CD4-positive, alpha-beta T cell (primary cell): ENCODE results near the gene FSTL4. TPM values are rescaled to one million over a fixed set of nuclear protein-coding genes. Genes with fewer than 3 reads are reported as not detected.

Experiments
- ATAC-seq: fragments of 200-7000 bp; cut with Tn5 transposase; one replicate; pipeline ENCODE4 v1.10.0; 2022; ENCODE audit warnings: mild to moderate bottlenecking; ENCODE audit not compliant: poor library complexity
- CTCF ChIA-PET: fragments of 350-600 bp; sonication (Branson Sonifier 250); formaldehyde crosslinking; loops from one replicate; lab custom pipeline; 2021; ENCODE audit warnings: antibody characterized with exemption, inconsistent platforms; lab: Charles Lee
- POLR2A ChIA-PET: fragments of 350-600 bp; sonication (Branson Sonifier 250); formaldehyde crosslinking; loops from one replicate; lab custom pipeline; 2021; ENCODE audit warnings: antibody characterized with exemption, inconsistent platforms; lab: Charles Lee
- DNase-seq, 14 experiments: peaks; one replicate each; pipeline ENCODE4 v3.0.0-alpha.2; 2013 to 2020; ENCODE audit warnings: mixed read lengths in 2 of 14
- H3K27ac ChIP-seq, 2 donors: one replicate each; pipeline versions ENCODE4 v1.5.1 to v1.7.0; 2013; ENCODE audit warnings: low read length in 2 of 2, low read depth in 1 of 2, mild to moderate bottlenecking in 1 of 2
- H3K27me3 ChIP-seq, 2 experiments: 1 replicate in 1 of 2; 2 replicates in 1 of 2; pipeline versions ENCODE4 v1.6.1 to v1.7.0; 2013; ENCODE audit warnings: low read length in 2 of 2, control low read depth in 1 of 2, mild to moderate bottlenecking in 1 of 2, moderate library complexity in 1 of 2; ENCODE audit not compliant: insufficient read depth in 2 of 2, control insufficient read depth in 1 of 2
- H3K36me3 ChIP-seq: one replicate; pipeline ENCODE4 v1.6.1; 2013; ENCODE audit warnings: low read length, control low read depth; ENCODE audit not compliant: insufficient read depth
- H3K4me1 ChIP-seq: one replicate; pipeline ENCODE4 v1.6.1; 2013; ENCODE audit warnings: low read length, control low read depth; ENCODE audit not compliant: insufficient read depth
- H3K4me3 ChIP-seq: one replicate; pipeline ENCODE4 v1.5.1; 2013; ENCODE audit warnings: mild to moderate bottlenecking, low read length, moderate library complexity
- H3K9me3 ChIP-seq, 2 experiments: 1 replicate in 1 of 2; 2 replicates in 1 of 2; pipeline versions ENCODE4 v1.6.1 to v1.7.0; 2013; ENCODE audit warnings: low read length in 2 of 2, mild to moderate bottlenecking in 2 of 2, control low read depth in 1 of 2, moderate library complexity in 1 of 2; ENCODE audit not compliant: control insufficient read depth in 1 of 2, insufficient read depth in 1 of 2
- H3K27ac Mint-ChIP-seq: one replicate; pipeline ENCODE4 v1.8.0; 2020; ENCODE audit warnings: mixed read lengths
- H3K27me3 Mint-ChIP-seq: one replicate; pipeline ENCODE4 v1.8.0; 2021; ENCODE audit warnings: mixed read lengths
- H3K36me3 Mint-ChIP-seq: one replicate; pipeline ENCODE4 v1.8.0; 2021; ENCODE audit warnings: low read depth, mixed read lengths
- H3K4me1 Mint-ChIP-seq: one replicate; pipeline ENCODE4 v1.8.0; 2021; ENCODE audit warnings: low read depth, mixed read lengths
- H3K4me3 Mint-ChIP-seq: one replicate; pipeline ENCODE4 v1.8.0; 2020; ENCODE audit warnings: mild to moderate bottlenecking, mixed read lengths
- H3K9me3 Mint-ChIP-seq: one replicate; pipeline ENCODE4 v1.8.0; 2020; ENCODE audit warnings: mixed read lengths
- intact Hi-C, 2 experiments: fragments of 100-400 bp; cut with DNase I in 1 of 2; cut with micrococcal nuclease in 1 of 2; formaldehyde crosslinking; loops; one replicate each; pipeline versions ENCODE4 v1.15.1 to v1.9.0; 2023 to 2025; cut with DNase I, micrococcal nuclease
- total RNA-seq, 174 experiments: library from RNA in 2 of 174; stranded (reverse) in 2 of 174; gene quantifications; one replicate each; pipeline ENCODE4 v1.2.3 and lab custom pipeline; 2021 to 2026
- TF ChIP-seq, protein P1 (sequence below): fragments of 200-600 bp; IDR thresholded peaks from one replicate; pipeline ENCODE4 v1.8.0; 2022; ENCODE audit warnings: antibody characterized with exemption, mild to moderate bottlenecking

Gene FSTL4
- total RNA-seq, 2 experiments from 2014 or later = not detected

- ChIA-PET CTCF (no interaction called here), POLR2A (no interaction called here)
- Histone ChIP-seq H3K9me3 (peaks cover 0 to 4% of the 10 kb centered on the region in 2 experiments), H3K4me3 (no peak overlapping the region), H3K36me3 (no peaks in the 10 kb centered on the region), H3K27me3 (no peaks in the 10 kb centered on the region), H3K4me1 (peaks cover 42% of the 10 kb centered on the region), H3K27ac (no peak overlapping the region)
- Mint-ChIP-seq H3K27ac (no peak overlapping the region), H3K36me3 (no peaks in the 10 kb centered on the region), H3K4me1 (peaks cover 6% of the 10 kb centered on the region), H3K27me3 (no peaks in the 10 kb centered on the region), H3K4me3 (no peak overlapping the region), H3K9me3 (no peaks in the 10 kb centered on the region)
- no peak for DNase-seq
- intact Hi-C loops = loop anchor here in 1 of 2 experiments (5.0 kb wide), 1 partner anchor 352 kb away; no protein-coding TSS in a partner anchor
- no peak for ATAC-seq
- TF ChIP-seq, protein P1, sequence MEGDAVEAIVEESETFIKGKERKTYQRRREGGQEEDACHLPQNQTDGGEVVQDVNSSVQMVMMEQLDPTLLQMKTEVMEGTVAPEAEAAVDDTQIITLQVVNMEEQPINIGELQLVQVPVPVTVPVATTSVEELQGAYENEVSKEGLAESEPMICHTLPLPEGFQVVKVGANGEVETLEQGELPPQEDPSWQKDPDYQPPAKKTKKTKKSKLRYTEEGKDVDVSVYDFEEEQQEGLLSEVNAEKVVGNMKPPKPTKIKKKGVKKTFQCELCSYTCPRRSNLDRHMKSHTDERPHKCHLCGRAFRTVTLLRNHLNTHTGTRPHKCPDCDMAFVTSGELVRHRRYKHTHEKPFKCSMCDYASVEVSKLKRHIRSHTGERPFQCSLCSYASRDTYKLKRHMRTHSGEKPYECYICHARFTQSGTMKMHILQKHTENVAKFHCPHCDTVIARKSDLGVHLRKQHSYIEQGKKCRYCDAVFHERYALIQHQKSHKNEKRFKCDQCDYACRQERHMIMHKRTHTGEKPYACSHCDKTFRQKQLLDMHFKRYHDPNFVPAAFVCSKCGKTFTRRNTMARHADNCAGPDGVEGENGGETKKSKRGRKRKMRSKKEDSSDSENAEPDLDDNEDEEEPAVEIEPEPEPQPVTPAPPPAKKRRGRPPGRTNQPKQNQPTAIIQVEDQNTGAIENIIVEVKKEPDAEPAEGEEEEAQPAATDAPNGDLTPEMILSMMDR = no peak
Measured at GRCh38 chr5:133464013-133464412, 148.3 kb downstream of the FSTL4 start.

- no peaks in the 10 kb centered on the region for H3K36me3 ChIP-seq
- no peak overlapping the region for H3K4me3 ChIP-seq
- H3K4me3 Mint-ChIP-seq = no peak overlapping the region
- TF ChIP-seq, protein P1 = no peak
- DNase-seq = no peak
- intact Hi-C loops = loop anchor here in 1 of 2 experiments (5.0 kb wide), 1 partner anchor 350 kb away; no protein-coding TSS in a partner anchor
- peaks cover 4% of the 10 kb centered on the region for H3K4me1 Mint-ChIP-seq
- peaks cover 0 to 4% of the 10 kb centered on the region in 2 experiments for H3K9me3 ChIP-seq
- H3K27ac ChIP-seq = no peak overlapping the region
- CTCF ChIA-PET = no interaction called here
- no peaks in the 10 kb centered on the region for H3K9me3 Mint-ChIP-seq
- H3K27me3 Mint-ChIP-seq = no peaks in the 10 kb centered on the region
- POLR2A ChIA-PET = no interaction called here
- no peaks in the 10 kb centered on the region for H3K27me3 ChIP-seq
- no peak overlapping the region for H3K27ac Mint-ChIP-seq
- no peaks in the 10 kb centered on the region for H3K36me3 Mint-ChIP-seq
- ATAC-seq = no peak
- peaks cover 29% of the 10 kb centered on the region for H3K4me1 ChIP-seq
Measured at GRCh38 chr5:133461796-133462516, 150.4 kb downstream of the FSTL4 start.

DNA sequence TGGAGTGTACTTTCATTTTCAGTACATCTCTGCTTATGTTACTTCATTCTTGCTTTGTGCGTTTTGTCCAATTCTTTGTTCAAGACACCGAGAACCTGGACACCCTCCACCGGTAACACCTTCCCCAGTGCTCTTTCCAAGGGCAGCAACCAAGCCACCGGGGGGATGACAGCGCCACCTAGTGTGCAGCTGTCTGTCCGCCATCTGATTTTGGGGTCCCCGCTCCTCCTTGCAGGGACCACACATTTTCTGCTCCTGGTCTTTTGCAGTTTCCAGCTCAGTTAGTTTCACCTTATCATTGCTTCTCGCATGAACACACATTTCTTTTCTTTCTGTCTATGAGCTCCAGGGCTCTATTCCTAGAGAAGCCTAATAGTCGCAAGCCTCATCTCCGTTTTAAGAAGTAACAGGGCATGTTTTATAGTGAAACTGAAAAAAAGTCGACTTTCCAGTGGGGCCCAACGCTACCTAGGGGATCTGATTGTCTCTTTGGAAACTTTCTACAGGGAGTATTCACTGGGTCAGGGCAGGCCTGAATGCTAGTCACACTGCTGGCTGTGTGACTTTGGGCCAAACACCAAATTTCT, 152.1 kb downstream of the FSTL4 start:
- Mint-ChIP-seq H3K9me3 (no peaks in the 10 kb centered on the region), H3K27me3 (no peaks in the 10 kb centered on the region), H3K36me3 (no peaks in the 10 kb centered on the region), H3K27ac (no peak overlapping the region), H3K4me3 (no peak overlapping the region), H3K4me1 (peaks cover 4% of the 10 kb centered on the region)
- peaks cover 14% of the 10 kb centered on the region for H3K4me1 ChIP-seq
- H3K4me3 ChIP-seq = no peak overlapping the region
- TF ChIP-seq, protein P1 = peak; percentile 16
- H3K36me3 ChIP-seq = no peaks in the 10 kb centered on the region
- ChIA-PET POLR2A (no interaction called here), CTCF (no interaction called here)
- no peak overlapping the region for H3K27ac ChIP-seq
- DNase-seq (peak in 5 of 14 experiments; percentile 5 to 38 (median 28)), ATAC-seq (no peak)
- H3K27me3 ChIP-seq = no peaks in the 10 kb centered on the region
- H3K9me3 ChIP-seq = peaks cover 0 to under 1% of the 10 kb centered on the region in 2 experiments
- intact Hi-C loops = loop anchor here in 1 of 2 experiments (5.0 kb wide), 1 partner anchor 348 kb away; no protein-coding TSS in a partner anchor
